GM19438 (cell line): ENCODE results near the gene CATSPERE.
"Not testable (repeated sequence)": the region's sequence is repeated elsewhere in the genome, so short reads cannot be mapped to it uniquely, and the experiment has no call there.

Source experiments
- ATAC-seq: cut with Tn5 transposase; IDR thresholded peaks from one replicate; pipeline ENCODE4 v1.9.1; 2021; ENCODE audit warnings: low read depth; ENCODE audit not compliant: unreplicated experiment

The CATSPERE gene

GRCh38 chr1:244448279-244449036 is 12.6 kb upstream of the CATSPERE start:
- ATAC-seq = no peak

GRCh38 chr1:244449936-244450508 is 11.1 kb upstream of the CATSPERE start:
- ATAC-seq = no peak

GRCh38 chr1:244450597-244451538 is 10.2 kb upstream of the CATSPERE start:
- ATAC-seq = peak; percentile 20

GRCh38 chr1:244451539-244451950 is 9.5 kb upstream of the CATSPERE start, which contains the start of gene ADSS2:
Gene ADSS2, minus strand, starts transcription at chr1:244451909. Its CDS starts 92 bp downstream, at chr1:244451817.
- no peak for ATAC-seq

GRCh38 chr1:244451951-244452795 is 8.9 kb upstream of the CATSPERE start:
- ATAC-seq = peak; percentile 91

GRCh38 chr1:244454412-244454811 is 6.7 kb upstream of the CATSPERE start:
- no peak for ATAC-seq

- ATAC-seq = no peak
These were observed 4.5 kb upstream of the CATSPERE start for GRCh38 chr1:244456586-244456985.

- ATAC-seq = no peak
These were observed 2.3 kb upstream of the CATSPERE start for GRCh38 chr1:244458781-244459180.

GRCh38 chr1:244460197-244460596 is 876 bp upstream of the CATSPERE start:
- ATAC-seq = no peak

GRCh38 chr1:244466724-244467123 is 5.7 kb downstream of the CATSPERE start:
- no peak for ATAC-seq

- no peak for ATAC-seq
These were observed 12.1 kb downstream of the CATSPERE start for GRCh38 chr1:244473059-244473605.

- not testable (repeated sequence) for ATAC-seq
These were observed 23.9 kb downstream of the CATSPERE start for GRCh38 chr1:244484971-244485370.

- no peak for ATAC-seq
These were observed 33.6 kb downstream of the CATSPERE start for GRCh38 chr1:244494653-244495052.

- ATAC-seq = no peak
These were observed 35.1 kb downstream of the CATSPERE start for GRCh38 chr1:244496186-244496585.

GRCh38 chr1:244497805-244498204 is 36.7 kb downstream of the CATSPERE start:
- ATAC-seq = no peak

GRCh38 chr1:244499484-244499883 is 38.4 kb downstream of the CATSPERE start:
- not testable (repeated sequence) for ATAC-seq

- not testable (repeated sequence) for ATAC-seq
These were observed 39.4 kb downstream of the CATSPERE start for GRCh38 chr1:244500515-244500914.

- no peak for ATAC-seq
These were observed 41.6 kb downstream of the CATSPERE start for GRCh38 chr1:244502630-244503029.

GRCh38 chr1:244513493-244513892 is 52.4 kb downstream of the CATSPERE start:
- no peak for ATAC-seq

- ATAC-seq = no peak
These were observed 54.6 kb downstream of the CATSPERE start for GRCh38 chr1:244515680-244516079.
